Sigmoid colon (tissue), 4 donors: ENCODE measurements around the gene VWA7.

Experiments used
- POLR2A ChIP-seq, 2 donors: fragments of 450-650 bp; IDR thresholded peaks; one replicate each; pipeline ENCODE4 v1.6.1; 2016; ENCODE audit warnings: antibody characterized with exemption in 2 of 2, mild to moderate bottlenecking in 2 of 2, moderate library complexity in 2 of 2
- POLR2AphosphoS5 ChIP-seq, 4 donors: sonication (generic); formaldehyde crosslinking; IDR thresholded peaks; one replicate each; pipeline ENCODE4 v1.6.1; 2017; ENCODE audit warnings: antibody characterized with exemption in 4 of 4
- TF ChIP-seq, protein P1 (sequence below), 4 experiments: fragments of 450-650 bp in 3 of 4; fragments of 200-600 bp in 1 of 4; IDR thresholded peaks; one replicate each; pipeline ENCODE4 v1.5.1; 2016 to 2019; ENCODE audit warnings: antibody characterized with exemption in 4 of 4, mild to moderate bottlenecking in 3 of 4, moderate library complexity in 2 of 4

DNA sequence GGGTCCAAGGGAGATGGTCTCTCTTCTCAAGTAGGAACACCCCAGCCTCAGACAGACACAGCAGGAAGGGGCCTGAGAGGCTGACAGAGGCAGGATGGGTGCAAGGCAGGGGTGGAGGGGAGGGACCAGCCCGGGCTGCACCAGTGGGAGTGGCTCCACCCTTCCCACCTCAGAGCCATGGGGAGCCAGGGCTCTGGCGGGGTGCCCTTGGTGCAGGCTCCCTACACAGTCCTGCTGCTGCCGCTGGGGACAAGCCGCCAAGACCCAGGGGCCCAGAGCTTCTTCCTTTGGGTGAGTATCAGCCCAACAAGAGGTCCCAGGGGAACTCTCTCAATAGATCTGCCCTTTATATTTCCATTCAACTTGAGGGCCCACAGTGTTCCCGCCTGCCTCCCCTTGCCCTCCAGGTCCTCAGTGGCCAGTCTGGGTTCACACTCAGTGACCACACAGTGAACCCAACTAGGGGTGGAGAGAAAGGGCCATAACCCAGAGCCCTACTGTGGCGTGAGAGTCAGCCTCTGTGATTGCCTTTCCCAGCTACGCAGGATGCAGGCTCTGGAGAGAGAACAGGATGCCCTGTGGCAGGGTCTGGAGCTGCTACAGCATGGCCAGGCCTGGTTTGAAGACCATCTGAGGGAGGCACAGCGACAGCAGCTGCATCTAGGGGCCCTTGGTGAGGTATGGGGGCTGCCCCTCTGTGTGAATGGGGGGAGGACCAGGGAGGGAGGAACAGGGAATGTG lies 14.1 kb downstream of the VWA7 start:
- TF ChIP-seq, protein P1, sequence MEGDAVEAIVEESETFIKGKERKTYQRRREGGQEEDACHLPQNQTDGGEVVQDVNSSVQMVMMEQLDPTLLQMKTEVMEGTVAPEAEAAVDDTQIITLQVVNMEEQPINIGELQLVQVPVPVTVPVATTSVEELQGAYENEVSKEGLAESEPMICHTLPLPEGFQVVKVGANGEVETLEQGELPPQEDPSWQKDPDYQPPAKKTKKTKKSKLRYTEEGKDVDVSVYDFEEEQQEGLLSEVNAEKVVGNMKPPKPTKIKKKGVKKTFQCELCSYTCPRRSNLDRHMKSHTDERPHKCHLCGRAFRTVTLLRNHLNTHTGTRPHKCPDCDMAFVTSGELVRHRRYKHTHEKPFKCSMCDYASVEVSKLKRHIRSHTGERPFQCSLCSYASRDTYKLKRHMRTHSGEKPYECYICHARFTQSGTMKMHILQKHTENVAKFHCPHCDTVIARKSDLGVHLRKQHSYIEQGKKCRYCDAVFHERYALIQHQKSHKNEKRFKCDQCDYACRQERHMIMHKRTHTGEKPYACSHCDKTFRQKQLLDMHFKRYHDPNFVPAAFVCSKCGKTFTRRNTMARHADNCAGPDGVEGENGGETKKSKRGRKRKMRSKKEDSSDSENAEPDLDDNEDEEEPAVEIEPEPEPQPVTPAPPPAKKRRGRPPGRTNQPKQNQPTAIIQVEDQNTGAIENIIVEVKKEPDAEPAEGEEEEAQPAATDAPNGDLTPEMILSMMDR (IDR thresholded peaks at IDR 0.05) = no peak
- TF ChIP-seq POLR2A (IDR thresholded peaks at IDR 0.05) = no peak
- no peak for TF ChIP-seq POLR2AphosphoS5 (IDR thresholded peaks at IDR 0.05)
